ENCODE results near the gene HOXC11.

Gene HOXC11

GRCh38 chr12:53994264-53995001 is 21.5 kb downstream of the HOXC11 start:
- no peaks in the 10 kb centered on the region for H3K4me1 ChIP-seq (ENCODE audit: control insufficient read depth, insufficient read depth, low read length)
- WGBS, 2 experiments, result 5 to 6% methylated on average over 58 to 60 of the region's 60 CpGs
- H3K27me3 ChIP-seq (ENCODE audit: control insufficient read depth, insufficient read depth, low read length, poor library complexity, severe bottlenecking), result peaks cover 100% of the 10 kb centered on the region
- no peak overlapping the region for H3K27ac ChIP-seq (ENCODE audit: insufficient read depth, low read depth, low read length, poor library complexity, severe bottlenecking)
- H3K9me3 ChIP-seq (ENCODE audit: control insufficient read depth, low read length), result no peaks in the 10 kb centered on the region
- no peak overlapping the region for H3K4me3 ChIP-seq (ENCODE audit: insufficient read depth, low read depth, low read length)
- H3K36me3 ChIP-seq (ENCODE audit: control insufficient read depth, insufficient read depth, low read length), result no peaks in the 10 kb centered on the region

- Histone ChIP-seq H3K4me3 (ENCODE audit: insufficient read depth, low read depth, low read length) (no peak overlapping the region), H3K9me3 (ENCODE audit: control insufficient read depth, low read length) (no peaks in the 10 kb centered on the region), H3K27ac (ENCODE audit: insufficient read depth, low read depth, low read length, poor library complexity, severe bottlenecking) (no peak overlapping the region), H3K27me3 (ENCODE audit: control insufficient read depth, insufficient read depth, low read length, poor library complexity, severe bottlenecking) (peaks cover 100% of the 10 kb centered on the region), H3K4me1 (ENCODE audit: control insufficient read depth, insufficient read depth, low read length) (peaks cover 3% of the 10 kb centered on the region), H3K36me3 (ENCODE audit: control insufficient read depth, insufficient read depth, low read length) (no peaks in the 10 kb centered on the region)
- WGBS, 2 experiments, result 4 to 5% methylated on average over 17 of the region's 17 CpGs
Observed at GRCh38 chr12:53995002-53995377, 22.1 kb downstream of the HOXC11 start.

- Histone ChIP-seq H3K4me1 (ENCODE audit: control insufficient read depth, insufficient read depth, low read length) (peaks cover 3% of the 10 kb centered on the region), H3K27me3 (ENCODE audit: control insufficient read depth, insufficient read depth, low read length, poor library complexity, severe bottlenecking) (peaks cover 100% of the 10 kb centered on the region), H3K4me3 (ENCODE audit: insufficient read depth, low read depth, low read length) (no peak overlapping the region), H3K27ac (ENCODE audit: insufficient read depth, low read depth, low read length, poor library complexity, severe bottlenecking) (no peak overlapping the region), H3K9me3 (ENCODE audit: control insufficient read depth, low read length) (no peaks in the 10 kb centered on the region), H3K36me3 (ENCODE audit: control insufficient read depth, insufficient read depth, low read length) (no peaks in the 10 kb centered on the region)
- 2% methylated on average over 48 of the region's 48 CpGs for WGBS, 2 experiments
Observed at GRCh38 chr12:53995378-53996239, 22.7 kb downstream of the HOXC11 start.

- H3K4me1 ChIP-seq (ENCODE audit: control insufficient read depth, insufficient read depth, low read length), result peaks cover 3% of the 10 kb centered on the region
- H3K27ac ChIP-seq (ENCODE audit: insufficient read depth, low read depth, low read length, poor library complexity, severe bottlenecking), result no peak overlapping the region
- peaks cover 100% of the 10 kb centered on the region for H3K27me3 ChIP-seq (ENCODE audit: control insufficient read depth, insufficient read depth, low read length, poor library complexity, severe bottlenecking)
- H3K36me3 ChIP-seq (ENCODE audit: control insufficient read depth, insufficient read depth, low read length), result no peaks in the 10 kb centered on the region
- no peak overlapping the region for H3K4me3 ChIP-seq (ENCODE audit: insufficient read depth, low read depth, low read length)
- H3K9me3 ChIP-seq (ENCODE audit: control insufficient read depth, low read length), result no peaks in the 10 kb centered on the region
- 13 to 17% methylated on average over 29 of the region's 29 CpGs for WGBS, 2 experiments
Observed at GRCh38 chr12:53996240-53997203, 23.6 kb downstream of the HOXC11 start.

- Histone ChIP-seq H3K27me3 (ENCODE audit: control insufficient read depth, insufficient read depth, low read length, poor library complexity, severe bottlenecking) (peaks cover 100% of the 10 kb centered on the region), H3K36me3 (ENCODE audit: control insufficient read depth, insufficient read depth, low read length) (no peaks in the 10 kb centered on the region), H3K4me3 (ENCODE audit: insufficient read depth, low read depth, low read length) (no peak overlapping the region), H3K27ac (ENCODE audit: insufficient read depth, low read depth, low read length, poor library complexity, severe bottlenecking) (no peak overlapping the region), H3K4me1 (ENCODE audit: control insufficient read depth, insufficient read depth, low read length) (peaks cover 3% of the 10 kb centered on the region), H3K9me3 (ENCODE audit: control insufficient read depth, low read length) (no peaks in the 10 kb centered on the region)
- WGBS, 2 experiments, result 4 to 5% methylated on average over 35 of the region's 35 CpGs
Observed at GRCh38 chr12:53997204-53998109, 24.5 kb downstream of the HOXC11 start.

GRCh38 chr12:53998110-53998899 is 25.4 kb downstream of the HOXC11 start:
- WGBS, 2 experiments, result 8 to 11% methylated on average over 9 to 10 of the region's 11 CpGs
- H3K4me1 ChIP-seq (ENCODE audit: control insufficient read depth, insufficient read depth, low read length), result peaks cover 3% of the 10 kb centered on the region
- H3K9me3 ChIP-seq (ENCODE audit: control insufficient read depth, low read length), result no peaks in the 10 kb centered on the region
- no peak overlapping the region for H3K4me3 ChIP-seq (ENCODE audit: insufficient read depth, low read depth, low read length)
- peaks cover 100% of the 10 kb centered on the region for H3K27me3 ChIP-seq (ENCODE audit: control insufficient read depth, insufficient read depth, low read length, poor library complexity, severe bottlenecking)
- no peaks in the 10 kb centered on the region for H3K36me3 ChIP-seq (ENCODE audit: control insufficient read depth, insufficient read depth, low read length)
- no peak overlapping the region for H3K27ac ChIP-seq (ENCODE audit: insufficient read depth, low read depth, low read length, poor library complexity, severe bottlenecking)

GRCh38 chr12:53998900-53999236 is 25.9 kb downstream of the HOXC11 start:
- peaks cover 100% of the 10 kb centered on the region for H3K27me3 ChIP-seq (ENCODE audit: control insufficient read depth, insufficient read depth, low read length, poor library complexity, severe bottlenecking)
- WGBS, 2 experiments, result 22 to 23% methylated on average over 9 to 13 of the region's 13 CpGs
- no peaks in the 10 kb centered on the region for H3K36me3 ChIP-seq (ENCODE audit: control insufficient read depth, insufficient read depth, low read length)
- no peak overlapping the region for H3K27ac ChIP-seq (ENCODE audit: insufficient read depth, low read depth, low read length, poor library complexity, severe bottlenecking)
- H3K4me3 ChIP-seq (ENCODE audit: insufficient read depth, low read depth, low read length), result no peak overlapping the region
- no peaks in the 10 kb centered on the region for H3K9me3 ChIP-seq (ENCODE audit: control insufficient read depth, low read length)
- peaks cover 3% of the 10 kb centered on the region for H3K4me1 ChIP-seq (ENCODE audit: control insufficient read depth, insufficient read depth, low read length)

- peaks cover 100% of the 10 kb centered on the region for H3K27me3 ChIP-seq (ENCODE audit: control insufficient read depth, insufficient read depth, low read length, poor library complexity, severe bottlenecking)
- H3K4me3 ChIP-seq (ENCODE audit: insufficient read depth, low read depth, low read length), result no peak overlapping the region
- peaks cover 3% of the 10 kb centered on the region for H3K4me1 ChIP-seq (ENCODE audit: control insufficient read depth, insufficient read depth, low read length)
- no peaks in the 10 kb centered on the region for H3K9me3 ChIP-seq (ENCODE audit: control insufficient read depth, low read length)
- 7 to 8% methylated on average over 35 of the region's 35 CpGs for WGBS, 2 experiments
- H3K27ac ChIP-seq (ENCODE audit: insufficient read depth, low read depth, low read length, poor library complexity, severe bottlenecking), result no peak overlapping the region
- no peaks in the 10 kb centered on the region for H3K36me3 ChIP-seq (ENCODE audit: control insufficient read depth, insufficient read depth, low read length)
Observed at GRCh38 chr12:53999559-54000115, 26.7 kb downstream of the HOXC11 start.

Data from ectodermal cell (in vitro differentiated cells).